RWPE1 (cell line): ENCODE data around the gene ZNF496.

Experiments used
- CTCF ChIA-PET: fragments of 350-600 bp; sonication (Branson Sonifier 250); formaldehyde crosslinking; extraction: SDS; loops from one replicate; lab custom pipeline; 2021; lab: Yijun Ruan, JAX
- POLR2A ChIA-PET: fragments of 400-600 bp; formaldehyde crosslinking; extraction: SDS; loops from one replicate; lab custom pipeline; 2020; ENCODE audit warnings: antibody characterized with exemption; ENCODE audit not compliant: low non-redundant PET; lab: Yijun Ruan, JAX
- DNase-seq: peaks from one replicate; pipeline ENCODE4 v3.0.0; 2012; ENCODE audit warnings: low spot score
- H3K27ac ChIP-seq: fragments of 450-650 bp; 2 replicates; pipeline ENCODE4 v1.5.1; 2017
- TF ChIP-seq, protein P1 (sequence below): fragments of 450-650 bp; conservative IDR thresholded peaks from 2 replicates; pipeline ENCODE4 v1.5.1; 2017; ENCODE audit warnings: low read depth, mild to moderate bottlenecking

The ZNF496 gene

DNA sequence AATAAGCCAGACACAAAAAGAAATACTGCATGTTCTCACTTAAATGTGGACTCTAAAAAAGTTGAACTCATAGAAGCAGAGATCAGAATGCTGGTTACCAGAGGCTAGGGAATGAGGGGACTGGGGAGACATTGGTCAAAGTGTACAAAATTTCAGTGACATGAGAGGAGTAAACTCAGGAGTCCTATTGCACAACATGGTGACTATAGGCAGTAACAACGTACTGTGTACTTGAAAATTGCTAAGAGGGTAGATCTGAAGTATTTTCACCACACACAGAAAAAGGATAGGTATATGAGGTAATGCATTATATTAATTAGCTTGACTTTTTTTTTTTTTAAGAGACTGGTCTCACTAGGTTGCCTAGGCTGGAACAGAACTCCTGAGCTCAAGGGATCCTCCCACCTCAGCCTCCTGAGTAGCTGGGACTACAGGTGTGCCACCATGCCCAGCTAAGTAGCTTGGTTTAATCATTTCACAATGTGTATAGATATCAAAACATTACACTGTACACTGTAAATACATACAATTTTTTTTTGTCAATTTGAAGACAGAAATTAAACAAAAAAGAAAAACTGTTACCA, 7.4 kb downstream of the ZNF496 start:
- no peak overlapping the region for H3K27ac ChIP-seq
- CTCF ChIA-PET: interaction anchor here (1.0 kb wide), 1 partner anchor 9 kb away, joined by 5 read pairs; no protein-coding TSS in a partner anchor
- TF ChIP-seq, protein P1, sequence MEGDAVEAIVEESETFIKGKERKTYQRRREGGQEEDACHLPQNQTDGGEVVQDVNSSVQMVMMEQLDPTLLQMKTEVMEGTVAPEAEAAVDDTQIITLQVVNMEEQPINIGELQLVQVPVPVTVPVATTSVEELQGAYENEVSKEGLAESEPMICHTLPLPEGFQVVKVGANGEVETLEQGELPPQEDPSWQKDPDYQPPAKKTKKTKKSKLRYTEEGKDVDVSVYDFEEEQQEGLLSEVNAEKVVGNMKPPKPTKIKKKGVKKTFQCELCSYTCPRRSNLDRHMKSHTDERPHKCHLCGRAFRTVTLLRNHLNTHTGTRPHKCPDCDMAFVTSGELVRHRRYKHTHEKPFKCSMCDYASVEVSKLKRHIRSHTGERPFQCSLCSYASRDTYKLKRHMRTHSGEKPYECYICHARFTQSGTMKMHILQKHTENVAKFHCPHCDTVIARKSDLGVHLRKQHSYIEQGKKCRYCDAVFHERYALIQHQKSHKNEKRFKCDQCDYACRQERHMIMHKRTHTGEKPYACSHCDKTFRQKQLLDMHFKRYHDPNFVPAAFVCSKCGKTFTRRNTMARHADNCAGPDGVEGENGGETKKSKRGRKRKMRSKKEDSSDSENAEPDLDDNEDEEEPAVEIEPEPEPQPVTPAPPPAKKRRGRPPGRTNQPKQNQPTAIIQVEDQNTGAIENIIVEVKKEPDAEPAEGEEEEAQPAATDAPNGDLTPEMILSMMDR: no peak
- DNase-seq: no peak
- POLR2A ChIA-PET: interaction anchor here (0.7 kb wide), 1 partner anchor 26 kb away, joined by 3 read pairs; no protein-coding TSS in a partner anchor

DNA sequence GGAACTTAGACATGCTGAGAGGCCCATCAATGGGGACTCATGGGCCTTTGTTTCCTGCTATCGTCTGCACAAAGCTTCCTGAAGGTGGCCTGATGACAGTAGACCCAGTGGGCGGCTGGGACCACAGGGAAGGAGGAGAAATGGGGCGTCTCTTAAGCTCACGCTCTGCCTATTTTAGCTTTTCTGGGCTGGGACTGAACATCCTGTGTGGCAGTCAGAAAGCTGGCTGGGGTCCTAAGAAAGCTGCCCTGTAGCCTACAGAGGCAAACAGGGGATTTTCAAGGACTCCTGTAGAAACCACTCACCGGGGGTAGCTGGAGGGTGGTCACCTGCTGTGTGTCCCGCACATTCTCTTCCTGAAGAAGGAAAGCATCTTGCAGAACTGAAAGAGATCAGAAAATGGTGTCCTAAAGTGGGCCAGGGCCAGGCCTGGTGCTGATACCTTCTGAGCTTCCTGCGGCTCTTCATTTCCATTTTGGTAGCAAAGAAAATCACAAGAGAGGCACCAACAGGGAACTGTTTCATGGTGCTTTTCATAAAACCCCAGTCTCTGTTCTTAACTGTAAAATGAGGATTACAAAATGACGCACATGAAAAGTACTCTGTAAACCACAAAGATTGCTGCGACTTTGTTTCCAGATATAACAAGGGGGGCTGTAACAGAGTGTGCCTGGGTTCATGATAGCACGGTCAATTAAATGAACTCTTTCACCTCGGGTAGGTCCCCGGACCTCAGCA, 8.6 kb downstream of the ZNF496 start:
- POLR2A ChIA-PET: no interaction called here
- CTCF ChIA-PET: no interaction called here
- no peak for DNase-seq
- TF ChIP-seq, protein P1: no peak
- no peak overlapping the region for H3K27ac ChIP-seq

DNA sequence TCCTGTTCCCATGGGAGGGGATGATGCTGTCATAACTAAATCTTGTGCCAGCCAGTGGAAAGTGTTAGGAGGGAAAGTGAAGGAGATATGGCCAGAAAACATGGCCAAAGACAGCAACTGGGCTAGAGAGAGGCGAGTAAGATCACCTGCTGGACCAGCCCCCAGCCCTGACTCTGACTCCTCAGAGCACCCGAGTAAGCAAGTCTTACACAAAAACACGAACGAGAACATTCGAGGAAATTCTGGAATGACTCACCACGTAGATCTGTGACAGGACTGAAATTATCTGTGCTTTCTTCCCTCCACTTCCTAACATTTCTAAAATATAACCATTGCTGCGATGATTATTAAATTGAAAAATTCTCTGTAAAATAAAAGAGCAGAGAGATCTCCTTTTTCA, 9.2 kb downstream of the ZNF496 start:
- TF ChIP-seq, protein P1: no peak
- ChIA-PET CTCF (no interaction called here), POLR2A (no interaction called here)
- no peak for DNase-seq
- no peak overlapping the region for H3K27ac ChIP-seq

DNA sequence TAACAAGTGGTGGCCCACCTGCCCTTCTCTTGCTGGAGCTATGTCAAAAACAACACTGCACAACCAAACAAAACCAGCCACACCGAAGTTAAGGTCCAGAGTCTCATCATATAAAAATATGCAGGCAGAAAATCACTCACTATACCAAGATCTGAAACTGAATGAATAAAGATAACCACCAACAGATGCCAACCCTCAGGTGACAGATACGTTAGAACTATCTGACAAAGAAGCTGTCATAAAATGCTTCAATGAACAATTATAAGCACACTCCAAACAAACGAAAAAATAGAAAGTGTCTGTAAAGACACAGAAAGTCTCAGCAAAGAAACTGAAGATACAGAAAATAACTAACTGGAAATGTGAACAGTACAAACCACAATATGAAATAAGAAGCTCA, 14.0 kb downstream of the ZNF496 start:
- TF ChIP-seq, protein P1: no peak
- POLR2A ChIA-PET: no interaction called here
- no peak overlapping the region for H3K27ac ChIP-seq
- no peak for DNase-seq
- CTCF ChIA-PET: no interaction called here

DNA sequence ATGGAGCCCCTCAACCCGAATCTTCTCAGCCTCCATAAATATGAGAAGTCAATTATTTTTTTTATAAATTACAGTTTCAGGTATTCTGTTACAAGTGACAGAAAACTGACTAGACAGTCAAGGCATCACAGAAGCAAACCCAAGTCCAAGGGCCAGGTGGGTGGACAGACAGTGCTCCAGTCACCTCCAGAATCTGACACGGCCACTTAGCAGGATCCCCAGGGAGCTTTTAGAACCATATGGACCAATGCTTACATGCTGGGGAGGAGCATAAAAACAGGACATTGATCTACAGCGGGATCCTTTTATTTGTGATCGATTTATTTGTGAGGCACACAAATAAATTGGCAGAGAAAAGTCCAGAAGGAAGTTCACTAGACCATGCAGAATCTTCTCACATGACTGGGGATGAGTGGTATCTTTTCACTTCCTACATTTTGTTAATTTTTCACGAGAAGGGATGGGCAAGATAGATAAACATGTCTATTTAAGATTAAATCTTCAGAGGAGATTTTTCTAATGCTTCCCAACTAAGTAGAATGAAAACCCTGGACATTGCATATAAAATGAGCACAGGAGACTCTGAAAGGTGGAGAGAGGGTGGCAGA, 15.0 kb downstream of the ZNF496 start:
- H3K27ac ChIP-seq: no peak overlapping the region
- TF ChIP-seq, protein P1: no peak
- ChIA-PET CTCF (no interaction called here), POLR2A (no interaction called here)
- DNase-seq: no peak

DNA sequence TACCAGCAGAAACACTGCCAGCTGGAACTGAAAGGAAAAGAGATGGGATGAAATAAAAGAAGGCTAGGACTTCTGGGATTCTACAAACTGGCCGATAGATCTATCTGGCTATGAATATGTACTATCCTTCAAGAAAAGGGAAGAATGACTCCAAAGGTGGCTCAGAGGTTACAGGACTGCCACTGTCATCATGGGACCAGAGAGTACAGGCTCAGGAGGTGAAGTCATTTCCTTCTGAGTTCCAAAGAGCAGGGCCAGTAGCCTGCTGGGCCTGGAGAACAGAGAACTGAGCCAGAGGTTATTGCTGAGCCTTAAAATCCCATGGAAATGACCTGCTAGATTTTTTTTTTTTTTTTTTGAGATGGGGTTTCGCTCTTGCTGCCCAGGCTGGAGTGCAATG, 27.6 kb downstream of the ZNF496 start:
- POLR2A ChIA-PET: no interaction called here
- CTCF ChIA-PET: interaction anchor here (0.6 kb wide), 1 partner anchor 110 kb away, joined by 3 read pairs; no protein-coding TSS in a partner anchor
- no peak overlapping the region for H3K27ac ChIP-seq
- TF ChIP-seq, protein P1: no peak
- DNase-seq: no peak
